NCI-H774 (cell line): ENCODE measurements around the gene SERTAD3.
"Not testable (repeated sequence)": the region's sequence is repeated elsewhere in the genome, so short reads cannot be mapped to it uniquely, and the experiment has no call there.

Source experiments
- DNase-seq: peaks from one replicate; lab custom pipeline; 2025; lab: John Stamatoyannopoulos, UW

SERTAD3 gene

GRCh38 chr19:40444000-40444824, at the start of gene SERTAD3:
TSS of gene SERTAD3 (minus strand) at chr19:40444335. CDS start at chr19:40442080, 2,255 bp downstream.
- peak; percentile 92 for DNase-seq

DNA sequence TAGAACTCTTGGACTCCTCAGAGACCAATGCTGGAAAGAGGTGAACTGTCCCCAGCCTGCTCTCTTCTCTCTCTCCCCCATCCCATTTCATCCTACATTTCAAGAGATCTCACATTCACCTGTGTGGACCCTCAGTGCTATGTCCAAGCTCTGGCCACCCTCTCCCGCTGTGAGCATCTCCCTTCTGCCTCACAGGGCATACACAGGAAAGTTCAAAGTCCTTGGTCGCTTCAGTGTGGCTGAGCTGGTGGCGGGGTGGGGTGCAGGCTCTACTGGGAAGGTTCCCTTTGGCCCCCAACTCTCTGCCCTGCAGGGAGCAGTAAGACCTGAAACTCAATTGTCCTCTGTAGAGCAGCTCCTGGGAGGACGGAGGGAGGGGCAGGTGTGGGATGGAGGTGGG, 49.6 kb upstream of the SERTAD3 start:
- DNase-seq: no peak

GRCh38 chr19:40492274-40492673, 48.1 kb upstream of the SERTAD3 start:
- no peak for DNase-seq

DNA sequence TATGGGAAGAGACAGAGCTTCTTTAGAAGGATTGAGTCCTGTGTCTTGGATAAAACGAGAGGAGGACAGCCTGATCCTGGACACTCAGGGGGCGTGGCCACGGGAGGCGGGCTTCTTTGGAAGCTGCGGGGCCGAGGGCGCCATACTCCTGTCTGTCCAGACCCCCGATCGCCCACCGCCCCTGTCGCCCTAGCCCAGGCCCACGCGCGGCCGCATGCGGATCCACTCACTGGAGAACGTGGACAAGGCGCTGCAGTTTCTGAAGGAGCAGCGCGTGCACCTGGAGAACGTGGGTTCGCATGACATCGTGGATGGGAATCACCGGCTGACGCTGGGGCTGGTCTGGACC, 45.7 kb upstream of the SERTAD3 start:
- no peak for DNase-seq

DNA sequence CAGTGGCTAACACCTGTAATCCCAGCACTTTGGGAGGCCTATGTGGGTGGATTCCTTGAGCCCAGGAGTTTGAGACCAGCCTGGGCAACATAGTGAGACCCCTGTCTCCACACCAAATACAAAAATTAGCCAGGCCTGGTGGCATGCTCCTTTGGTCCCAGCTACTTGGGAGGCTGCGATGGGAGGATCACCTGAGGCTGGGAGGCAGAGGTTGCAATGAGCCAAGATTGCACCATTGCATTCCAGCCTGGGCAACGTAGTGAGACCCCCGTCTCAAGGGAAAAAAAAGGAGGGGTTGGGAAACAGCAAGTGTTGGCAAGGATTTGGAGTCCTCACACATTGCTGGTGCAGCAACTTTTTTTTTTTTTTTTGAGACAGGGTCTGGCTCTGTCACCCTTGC, 41.9 kb upstream of the SERTAD3 start:
- DNase-seq: no peak

DNA sequence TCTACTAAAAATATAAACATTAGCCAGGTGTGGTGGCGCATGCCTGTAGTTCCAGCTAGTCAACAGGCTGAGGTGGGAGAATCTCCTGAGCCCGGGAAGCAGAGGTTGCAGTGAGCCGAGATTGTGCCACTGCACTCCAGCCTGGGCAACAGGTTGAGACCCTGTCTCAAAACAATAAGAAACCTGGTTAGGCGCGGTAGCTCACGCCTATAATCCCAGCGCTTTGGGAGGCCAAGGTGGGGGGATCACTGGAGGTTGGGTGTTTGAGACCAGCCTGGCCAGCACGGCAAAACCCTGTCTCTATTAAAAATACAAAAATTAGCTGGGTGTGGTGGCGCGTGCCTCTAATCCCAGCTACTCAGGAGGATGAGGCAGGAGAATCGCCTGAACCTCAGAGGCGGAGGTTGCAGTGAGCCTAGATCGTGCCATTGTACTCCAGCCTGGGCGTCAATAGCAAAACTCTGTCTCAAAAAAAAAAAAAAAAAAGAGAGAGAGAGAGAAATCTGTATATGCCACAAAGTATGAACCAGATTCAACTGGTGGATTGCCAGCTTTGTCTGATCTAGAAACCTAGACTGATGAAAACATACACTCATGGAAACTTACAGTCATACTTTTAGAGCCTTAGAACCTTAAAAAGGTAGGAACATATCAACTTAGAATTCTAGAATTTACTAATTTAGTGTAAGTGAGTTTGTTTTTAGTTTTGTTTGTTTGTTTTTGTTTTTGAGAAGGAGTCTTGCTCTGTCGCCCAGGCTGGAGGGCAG, 31.9 kb upstream of the SERTAD3 start:
- DNase-seq: not testable (repeated sequence)

- no peak for DNase-seq
Measured at GRCh38 chr19:40474737-40475136, 30.6 kb upstream of the SERTAD3 start.

DNA sequence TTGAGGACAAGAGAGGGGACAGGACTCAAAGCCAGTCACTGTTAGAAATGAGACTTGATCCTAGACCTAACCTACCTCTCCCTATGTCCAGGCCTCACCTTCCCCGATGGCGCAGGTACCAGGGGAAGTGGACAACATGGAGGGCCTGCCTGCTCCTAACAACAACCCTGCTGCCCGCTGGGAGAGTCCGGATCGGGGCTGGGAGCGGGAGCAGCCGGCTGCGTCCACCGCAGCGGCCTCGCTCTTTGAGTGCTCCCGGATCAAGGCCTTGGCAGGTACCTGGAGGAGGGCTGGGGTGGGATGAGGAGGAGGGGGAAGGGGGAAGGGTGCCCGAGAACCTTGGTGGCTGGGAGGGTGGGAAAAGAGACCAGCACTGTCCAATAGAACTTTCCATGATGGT, 28.4 kb upstream of the SERTAD3 start:
- DNase-seq: no peak

GRCh38 chr19:40471111-40471510, 27.0 kb upstream of the SERTAD3 start:
- no peak for DNase-seq

- DNase-seq: no peak
Measured at GRCh38 chr19:40469011-40469410, 24.9 kb upstream of the SERTAD3 start.

DNA sequence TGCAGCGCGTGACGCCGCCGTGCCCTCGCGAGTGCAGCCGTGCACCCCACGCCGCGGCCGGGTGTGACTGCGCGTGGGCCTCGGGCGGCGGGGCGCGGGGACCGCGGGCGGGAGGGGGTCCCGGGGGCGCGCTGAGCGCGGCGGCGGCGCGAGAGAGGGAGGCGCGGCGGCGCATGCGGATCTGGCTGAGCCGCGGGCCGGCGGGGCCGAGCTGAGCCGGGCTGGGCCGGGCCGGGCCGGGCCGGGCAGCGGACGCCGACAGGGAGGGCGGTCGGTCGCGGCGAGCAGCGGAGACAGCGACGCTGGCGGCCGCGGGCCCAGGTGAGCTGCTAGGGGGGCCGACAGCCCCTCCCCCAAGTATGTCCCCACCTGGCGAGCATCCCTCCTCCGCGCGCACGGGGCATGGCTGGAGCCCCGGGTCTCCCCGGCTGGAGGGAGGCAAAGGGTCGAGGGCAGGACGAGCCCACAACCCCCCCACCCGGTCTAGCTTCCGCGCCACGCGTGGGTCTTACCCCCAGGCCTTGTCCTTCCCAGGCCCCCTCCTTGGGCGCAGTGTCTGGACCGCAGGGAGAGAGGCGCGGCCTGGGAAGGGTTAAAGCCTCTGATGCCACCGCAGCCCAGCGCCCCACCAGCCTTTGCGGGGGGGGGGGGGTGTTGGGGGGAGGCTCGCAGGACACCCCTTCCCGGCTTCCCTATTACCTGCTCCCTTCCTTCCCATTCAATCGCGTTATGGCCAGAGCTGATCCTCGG, 23.0 kb upstream of the SERTAD3 start, which contains the start of gene SPTBN4:
SPTBN4 (plus strand) TSS at position 17 of the 750 bp plus-strand sequence. CDS start 5,621 bp downstream, outside the sequence.
- no peak for DNase-seq

GRCh38 chr19:40466219-40466984, 22.3 kb upstream of the SERTAD3 start:
- DNase-seq: no peak

- peak; percentile 96 for DNase-seq
Measured at GRCh38 chr19:40465557-40466218, 21.6 kb upstream of the SERTAD3 start, which contains the start of gene BLVRB. TSS of gene BLVRB (minus strand) at chr19:40465745. CDS start at chr19:40465688, 57 bp downstream.

DNA sequence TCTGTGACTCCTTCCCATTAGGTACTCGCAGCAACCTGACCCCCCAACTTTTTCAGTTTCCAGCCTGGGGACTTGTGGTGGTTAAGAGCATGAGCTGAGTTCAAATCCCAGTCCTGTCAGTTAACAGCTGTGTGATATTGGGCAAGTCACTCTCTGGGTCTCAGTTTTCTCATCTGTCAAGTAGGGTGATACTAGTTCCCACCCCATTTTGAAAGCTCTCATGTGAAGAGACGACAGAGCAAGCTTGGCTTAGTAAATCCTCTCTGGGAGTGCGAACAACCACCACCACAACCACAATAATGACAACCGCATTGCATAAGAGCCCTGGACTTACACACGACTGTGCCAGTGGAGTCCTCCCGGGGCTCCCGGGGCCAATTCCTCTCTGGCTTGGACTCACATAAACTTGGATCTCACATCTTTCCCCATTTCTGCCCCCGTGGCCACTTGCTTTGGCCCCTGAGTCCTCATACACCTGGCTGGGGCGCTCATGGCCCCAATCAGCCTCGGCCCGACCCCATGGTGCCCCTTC, 21.0 kb upstream of the SERTAD3 start:
- no peak for DNase-seq

GRCh38 chr19:40464059-40465024, 20.2 kb upstream of the SERTAD3 start:
- DNase-seq: peak; percentile 42

DNA sequence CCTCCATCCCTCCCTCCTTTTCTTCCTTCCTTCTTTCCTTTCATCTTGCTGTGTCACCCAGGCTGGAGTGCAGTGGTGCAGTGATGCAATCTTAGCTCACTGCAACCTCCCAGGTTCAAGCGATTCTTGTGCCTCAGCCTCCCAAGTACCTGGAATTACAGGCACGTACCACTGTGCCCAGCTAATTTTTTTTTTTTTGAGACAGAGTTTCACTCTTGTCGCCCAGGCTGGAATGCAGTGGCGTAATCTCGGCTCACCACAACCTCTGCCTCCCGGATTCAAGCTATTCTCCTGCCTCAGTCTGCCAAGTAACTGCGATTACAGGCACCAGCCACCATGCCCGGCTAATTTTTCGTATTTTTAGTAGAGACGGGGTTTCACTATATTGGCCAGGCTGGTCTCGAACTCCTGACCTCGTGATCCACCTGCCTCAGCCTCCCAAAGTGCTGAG, 19.5 kb upstream of the SERTAD3 start:
- not testable (repeated sequence) for DNase-seq

DNA sequence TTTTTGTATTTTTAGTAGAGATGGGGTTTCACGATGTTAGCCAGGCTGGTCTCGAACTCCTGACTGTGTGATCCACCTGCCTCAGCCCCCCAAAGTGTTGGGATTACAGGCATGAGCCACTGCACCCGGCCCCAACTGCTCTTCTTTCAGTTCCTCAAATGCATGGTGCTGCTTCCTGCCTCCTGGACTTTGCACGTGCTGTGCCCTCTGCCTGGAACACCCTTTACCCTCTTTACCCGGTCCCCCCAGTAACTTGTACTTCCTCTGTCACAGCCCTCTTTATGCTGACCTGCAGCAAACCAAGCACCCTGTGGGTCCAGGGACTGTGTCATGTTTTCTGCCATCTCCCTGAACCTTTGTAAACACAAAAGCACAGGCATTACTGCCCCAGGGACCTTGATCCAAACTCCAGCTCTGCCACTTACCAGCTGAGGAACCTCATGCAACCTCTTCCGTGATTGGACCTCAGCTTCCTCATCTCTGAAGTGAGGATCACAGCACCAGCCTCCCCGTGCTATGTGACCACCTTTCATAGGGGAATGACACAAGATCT, 17.6 kb upstream of the SERTAD3 start:
- no peak for DNase-seq

GRCh38 chr19:40460185-40460584, 16.1 kb upstream of the SERTAD3 start:
- DNase-seq: no peak

GRCh38 chr19:40458597-40458974, 14.5 kb upstream of the SERTAD3 start:
- no peak for DNase-seq
